ENCODE measurements around the gene RBL1. TPM values are rescaled to one million over a fixed set of nuclear protein-coding genes. Genes with fewer than 3 reads are reported as not detected.
A peak's percentile ranks its signal among the peaks of the same experiment; 100 is the strongest.

RBL1 gene
- total RNA-seq, 1 donor from 2014 or later, result 3.4 TPM

DNA sequence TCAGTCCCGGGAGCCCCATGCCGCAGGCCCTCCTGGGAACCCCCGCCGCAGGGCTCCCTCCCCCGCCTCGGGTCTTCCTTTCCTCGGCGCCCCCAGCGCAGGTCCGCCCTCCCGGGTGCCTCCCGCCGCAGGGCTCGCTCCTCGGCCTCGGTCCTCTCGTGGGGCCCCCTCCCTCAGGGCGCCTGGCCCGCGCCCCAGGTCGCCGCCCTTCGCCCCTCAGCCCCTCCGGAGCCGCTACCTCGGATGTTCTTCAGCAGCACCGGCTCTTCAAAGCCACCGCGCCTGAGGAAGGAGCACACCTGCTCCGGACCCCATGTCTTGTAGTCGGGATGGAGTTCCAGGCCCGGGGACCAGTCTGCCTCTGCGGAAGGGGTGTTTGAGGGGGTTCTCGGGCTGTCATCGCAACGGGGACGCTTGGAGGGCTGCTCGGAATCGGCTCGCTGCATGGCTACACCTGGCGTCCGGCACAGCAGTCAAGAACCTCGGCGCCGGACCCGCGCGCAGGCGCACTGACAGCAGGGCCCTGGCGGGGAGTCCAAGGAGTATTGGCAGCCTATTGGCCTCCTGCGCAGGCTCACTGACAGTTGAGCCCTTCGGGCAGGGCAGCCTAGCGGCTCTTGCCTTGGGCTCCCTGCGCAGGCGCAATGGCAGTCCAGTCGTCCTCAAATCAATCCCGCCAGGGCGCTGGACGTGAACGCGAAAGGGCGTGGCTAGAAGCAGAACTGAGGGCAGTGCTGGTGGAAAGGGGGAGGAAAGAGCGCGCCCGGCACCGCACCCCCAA, 144.4 kb downstream of the RBL1 start, which contains the start of gene SAMHD1:
SAMHD1 (minus strand) TSS at position 511 of the 781 bp plus-strand sequence; CDS start at position 446, 65 bp downstream.
- DNase-seq (ENCODE audit: low read depth), result peak; percentile 90

DNA sequence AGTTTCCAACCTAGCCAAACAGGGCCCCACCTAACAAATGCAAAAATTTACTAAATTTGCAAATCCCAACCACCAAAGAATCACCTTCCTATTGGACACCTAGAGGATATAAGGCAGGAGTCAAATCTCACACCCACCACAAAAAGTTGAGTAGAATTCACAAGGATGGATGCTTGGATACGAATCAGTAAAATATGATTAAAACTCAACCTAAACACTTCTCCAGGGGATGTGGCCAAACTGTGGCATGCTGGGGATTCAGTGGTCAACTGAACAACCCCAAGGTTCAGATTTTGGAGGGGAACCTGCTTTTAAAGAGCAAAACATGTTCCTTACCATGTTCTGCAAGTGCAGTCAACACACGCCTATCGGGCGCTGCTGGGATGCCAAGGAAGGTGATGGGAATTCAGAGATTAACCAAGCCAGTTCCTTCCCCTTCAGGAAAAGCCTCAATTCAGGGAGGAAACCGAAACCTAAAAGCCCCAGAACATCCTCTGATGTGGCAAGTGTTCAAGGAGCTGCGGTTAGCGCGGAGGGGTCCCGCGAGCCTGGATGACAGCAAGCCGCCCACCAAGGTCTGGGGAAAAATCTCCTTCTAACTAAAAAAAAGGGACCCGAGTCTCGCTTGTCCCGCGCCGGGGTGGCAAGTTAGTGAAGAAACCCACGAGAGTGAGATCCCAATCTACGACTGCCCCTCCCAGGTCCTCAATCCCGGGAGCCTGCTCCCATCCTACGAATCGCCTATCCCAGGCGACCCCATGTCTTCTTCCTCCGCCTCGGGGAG, 145.2 kb downstream of the RBL1 start:
- H3K36me3 Mint-ChIP-seq (ENCODE audit: low read depth, unreplicated experiment), result peaks cover 8% of the 10 kb centered on the region
- Histone ChIP-seq H3K36me3 (ENCODE audit: insufficient read depth, low read length) (no peaks in the 10 kb centered on the region), H3K79me2 (ENCODE audit: insufficient read depth, low read length) (no peaks in the 10 kb centered on the region), H3K4me3 (ENCODE audit: insufficient read depth, low read depth, low read length) (peak overlapping the region; percentile 94), H3K9ac (ENCODE audit: low read length) (peak overlapping the region; percentile 86), H3K4me2 (ENCODE audit: low read length) (peak overlapping the region; percentile 100), H4K20me1 (ENCODE audit: insufficient read depth, low read length) (no peaks in the 10 kb centered on the region), H3K27me3 (ENCODE audit: insufficient read depth, low read length) (no peaks in the 10 kb centered on the region), H3K9me3 (ENCODE audit: insufficient read depth, low read depth, low read length) (no peaks in the 10 kb centered on the region), H2AFZ (ENCODE audit: low read depth, low read length) (peak overlapping the region; percentile 100), H3K4me1 (ENCODE audit: insufficient read depth, low read length) (peaks cover 6% of the 10 kb centered on the region), H3K27ac (ENCODE audit: low read depth, low read length) (no peak overlapping the region)
- no peaks in the 10 kb centered on the region for H3K27me3 Mint-ChIP-seq (ENCODE audit: low read depth, unreplicated experiment)
- peak overlapping the region; percentile 95 for H3K4me3 Mint-ChIP-seq (ENCODE audit: unreplicated experiment)
- FAIRE-seq (no peak), DNase-seq (ENCODE audit: low read depth) (no peak)
- peak overlapping the region; percentile 69 for H3K27ac Mint-ChIP-seq (ENCODE audit: unreplicated experiment)
- TF ChIP-seq, protein P1, sequence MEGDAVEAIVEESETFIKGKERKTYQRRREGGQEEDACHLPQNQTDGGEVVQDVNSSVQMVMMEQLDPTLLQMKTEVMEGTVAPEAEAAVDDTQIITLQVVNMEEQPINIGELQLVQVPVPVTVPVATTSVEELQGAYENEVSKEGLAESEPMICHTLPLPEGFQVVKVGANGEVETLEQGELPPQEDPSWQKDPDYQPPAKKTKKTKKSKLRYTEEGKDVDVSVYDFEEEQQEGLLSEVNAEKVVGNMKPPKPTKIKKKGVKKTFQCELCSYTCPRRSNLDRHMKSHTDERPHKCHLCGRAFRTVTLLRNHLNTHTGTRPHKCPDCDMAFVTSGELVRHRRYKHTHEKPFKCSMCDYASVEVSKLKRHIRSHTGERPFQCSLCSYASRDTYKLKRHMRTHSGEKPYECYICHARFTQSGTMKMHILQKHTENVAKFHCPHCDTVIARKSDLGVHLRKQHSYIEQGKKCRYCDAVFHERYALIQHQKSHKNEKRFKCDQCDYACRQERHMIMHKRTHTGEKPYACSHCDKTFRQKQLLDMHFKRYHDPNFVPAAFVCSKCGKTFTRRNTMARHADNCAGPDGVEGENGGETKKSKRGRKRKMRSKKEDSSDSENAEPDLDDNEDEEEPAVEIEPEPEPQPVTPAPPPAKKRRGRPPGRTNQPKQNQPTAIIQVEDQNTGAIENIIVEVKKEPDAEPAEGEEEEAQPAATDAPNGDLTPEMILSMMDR (IDR thresholded peaks at IDR 0.05; ENCODE audit: insufficient read depth, low read depth, low read length), result no peak
- no peak for TF ChIP-seq EZH2 (IDR thresholded peaks at IDR 0.05; ENCODE audit: insufficient read depth, low read length)
- H3K4me1 Mint-ChIP-seq (ENCODE audit: low read depth, unreplicated experiment), result peaks cover 7% of the 10 kb centered on the region
- no peaks in the 10 kb centered on the region for H3K9me3 Mint-ChIP-seq (ENCODE audit: unreplicated experiment)

More for the DNA sequence above, 144.4 kb downstream of the RBL1 start, which contains the start of gene SAMHD1:
- no peaks in the 10 kb centered on the region for H3K79me2 ChIP-seq (ENCODE audit: insufficient read depth, low read length)
- Mint-ChIP-seq H3K27ac (ENCODE audit: unreplicated experiment) (peak within 1 kb of the TSS; percentile 69), H3K9me3 (ENCODE audit: unreplicated experiment) (no peaks in the 10 kb centered on the region), H3K4me3 (ENCODE audit: unreplicated experiment) (peak within 1 kb of the TSS; percentile 95), H3K4me1 (ENCODE audit: low read depth, unreplicated experiment) (peaks cover 7% of the 10 kb centered on the region), H3K27me3 (ENCODE audit: low read depth, unreplicated experiment) (no peaks in the 10 kb centered on the region), H3K36me3 (ENCODE audit: low read depth, unreplicated experiment) (peaks cover 7% of the 10 kb centered on the region)
- peak within 1 kb of the TSS; percentile 100 for H3K4me2 ChIP-seq (ENCODE audit: low read length)
- no peaks in the 10 kb centered on the region for H3K36me3 ChIP-seq (ENCODE audit: insufficient read depth, low read length)
- no peaks in the 10 kb centered on the region for H3K27me3 ChIP-seq (ENCODE audit: insufficient read depth, low read length)
- peak within 1 kb of the TSS; percentile 100 for H2AFZ ChIP-seq (ENCODE audit: low read depth, low read length)
- peak within 1 kb of the TSS; percentile 94 for H3K4me3 ChIP-seq (ENCODE audit: insufficient read depth, low read depth, low read length)
- FAIRE-seq, result no peak
- no peak for TF ChIP-seq EZH2 (IDR thresholded peaks at IDR 0.05; ENCODE audit: insufficient read depth, low read length)
- TF ChIP-seq, protein P1 (IDR thresholded peaks at IDR 0.05; ENCODE audit: insufficient read depth, low read depth, low read length), result no peak
- H3K4me1 ChIP-seq (ENCODE audit: insufficient read depth, low read length), result peaks cover 6% of the 10 kb centered on the region
- H3K27ac ChIP-seq (ENCODE audit: low read depth, low read length), result no peak within 1 kb of the TSS
- no peaks in the 10 kb centered on the region for H3K9me3 ChIP-seq (ENCODE audit: insufficient read depth, low read depth, low read length)
- no peaks in the 10 kb centered on the region for H4K20me1 ChIP-seq (ENCODE audit: insufficient read depth, low read length)
- peak within 1 kb of the TSS; percentile 86 for H3K9ac ChIP-seq (ENCODE audit: low read length)

Other genes starting within 250 kb of the RBL1 start
- not detected in 2 replicates for gene TLDC2, start 219.9 kb downstream of the RBL1 start, total RNA-seq
- 95.7 and 99.7 TPM in 2 replicates for gene SAMHD1, start 144.3 kb downstream of the RBL1 start, total RNA-seq
- 259 and 290 TPM in 2 replicates for gene RPN2, start 83.3 kb upstream of the RBL1 start, total RNA-seq
- 1.2 and 1.3 TPM in 2 replicates for gene MROH8, start 83.6 kb upstream of the RBL1 start, total RNA-seq
- gene GHRH, start 165.8 kb upstream of the RBL1 start, total RNA-seq, result not detected in 2 replicates
- 39.4 and 41.2 TPM in 2 replicates for gene MANBAL, start 193.7 kb upstream of the RBL1 start, total RNA-seq

Measured in astrocyte (in vitro differentiated cells and primary cell).